K562 (cell line): ENCODE data around the gene CPLANE2. TPM values are rescaled to one million over a fixed set of nuclear protein-coding genes. Genes with fewer than 3 reads are reported as not detected.

Source experiments
- BHLHE40 ChIP-seq: IDR thresholded peaks from 2 replicates; pipeline ENCODE4 v1.6.1; 2011; ENCODE audit warnings: low read length, improper control_type of control experiment
- BRD9 ChIP-seq: fragments of 450-650 bp; IDR thresholded peaks from 2 replicates; pipeline ENCODE4 v1.6.1; 2018; ENCODE audit warnings: low read depth; ENCODE audit not compliant: partially characterized antibody
- CREM ChIP-seq: IDR thresholded peaks from 2 replicates; pipeline ENCODE4 v1.6.1; 2014; ENCODE audit warnings: antibody characterized with exemption, low read depth
- DPF2 ChIP-seq: fragments of 450-650 bp; IDR thresholded peaks from 2 replicates; pipeline ENCODE4 v1.6.1; 2016
- E2F1 ChIP-seq: sonication (generic); formaldehyde crosslinking; IDR thresholded peaks from 2 replicates; pipeline ENCODE4 v1.8.1; 2023; ENCODE audit warnings: mild to moderate bottlenecking, missing genetic modification reagents, moderate library complexity
- E2F3 ChIP-seq: fragments of 250-450 bp; sonication (Bioruptor Pico); IDR thresholded peaks from 2 replicates; pipeline ENCODE4 v1.4.0; 2020; ENCODE audit warnings: mild to moderate bottlenecking
- FOXJ3 ChIP-seq: sonication (generic); formaldehyde crosslinking; IDR thresholded peaks from 2 replicates; pipeline ENCODE4 v1.4.0; 2020; ENCODE audit warnings: mild to moderate bottlenecking, missing genetic modification reagents
- HMG20A ChIP-seq: fragments of 450-650 bp; formaldehyde crosslinking; conservative IDR thresholded peaks from 2 replicates; pipeline ENCODE4 v1.4.0; 2020; ENCODE audit warnings: mild to moderate bottlenecking, mixed read lengths
- HMGN3 ChIP-seq: IDR thresholded peaks from 2 replicates; pipeline ENCODE4 v1.6.1; 2011; ENCODE audit warnings: borderline replicate concordance, low read depth, mild to moderate bottlenecking, mixed read lengths, low read length; ENCODE audit not compliant: insufficient read length; ENCODE audit errors: extremely low read depth
- HNRNPL ChIP-seq: fragments of 200-400 bp; formaldehyde crosslinking; IDR thresholded peaks from 2 replicates; pipeline ENCODE4 v1.6.1; 2017; ENCODE audit warnings: low read depth, mild to moderate bottlenecking, low read length
- KAT2B ChIP-seq: IDR thresholded peaks from one replicate; pipeline ENCODE4 v1.6.1; 2012; ENCODE audit warnings: low read depth, mild to moderate bottlenecking, control low read depth, inconsistent platforms, low read length, moderate library complexity
- LCOR ChIP-seq: sonication (generic); formaldehyde crosslinking; IDR thresholded peaks from 2 replicates; pipeline ENCODE4 v1.8.0; 2022; ENCODE audit warnings: mild to moderate bottlenecking, missing genetic modification reagents
- MEIS2 ChIP-seq: fragments of 450-650 bp; IDR thresholded peaks from 2 replicates; pipeline ENCODE4 v1.6.1; 2014; ENCODE audit warnings: mild to moderate bottlenecking; ENCODE audit not compliant: partially characterized antibody
- PCBP2 ChIP-seq: fragments of 200-400 bp; formaldehyde crosslinking; IDR thresholded peaks from 2 replicates; pipeline ENCODE4 v1.6.1; 2018; ENCODE audit warnings: low read length, low read depth, mild to moderate bottlenecking, moderate library complexity; ENCODE audit not compliant: poor library complexity, severe bottlenecking
- POLR2A ChIP-seq: fragments of 450-650 bp; conservative IDR thresholded peaks from 2 replicates; pipeline ENCODE4 v1.6.1; 2016
- POU5F1 ChIP-seq: fragments of 150-350 bp; IDR thresholded peaks from 2 replicates; pipeline ENCODE4 v1.6.1; 2014; ENCODE audit warnings: borderline replicate concordance, low read length, low read depth, mild to moderate bottlenecking; ENCODE audit not compliant: partially characterized antibody
- PYGO2 ChIP-seq: fragments of 450-650 bp; IDR thresholded peaks from 2 replicates; pipeline ENCODE4 v1.6.1; 2016; ENCODE audit warnings: mild to moderate bottlenecking, missing genetic modification characterization, moderate library complexity, missing compliant biosample characterization
- RFX1 ChIP-seq: fragments of 450-650 bp; IDR thresholded peaks from 2 replicates; pipeline ENCODE4 v1.6.1; 2016; ENCODE audit warnings: mild to moderate bottlenecking, moderate library complexity
- SIN3A ChIP-seq, 2 experiments: fragments of 150-350 bp in 1 of 2; IDR thresholded peaks; 2 replicates each; pipeline ENCODE4 v1.6.1; 2011 to 2016; ENCODE audit warnings: borderline replicate concordance in 2 of 2, low read depth in 2 of 2, low read length in 2 of 2, mild to moderate bottlenecking in 2 of 2, moderate library complexity in 2 of 2; ENCODE audit not compliant: control insufficient read depth in 1 of 2
- SP2 ChIP-seq: IDR thresholded peaks from 2 replicates; pipeline ENCODE4 v1.6.1; 2011; ENCODE audit warnings: mild to moderate bottlenecking, low read depth, low read length, moderate library complexity; ENCODE audit not compliant: poor library complexity, severe bottlenecking; ENCODE audit errors: extremely low read depth
- TCF3 ChIP-seq: sonication (generic); formaldehyde crosslinking; IDR thresholded peaks from 2 replicates; pipeline ENCODE4 v1.4.0; 2020; ENCODE audit warnings: mild to moderate bottlenecking, missing genetic modification reagents
- TRIM24 ChIP-seq, 2 experiments: fragments of 450-650 bp; IDR thresholded peaks; 2 replicates each; pipeline ENCODE4 v1.6.1; 2016
- WHSC1 ChIP-seq: IDR thresholded peaks from one replicate; pipeline ENCODE4 v1.6.1; 2012; ENCODE audit warnings: low read length, control low read depth, inconsistent platforms
- ZNF239 ChIP-seq: fragments of 250-450 bp; sonication (Bioruptor Pico); IDR thresholded peaks from 2 replicates; pipeline ENCODE4 v1.4.0; 2020; ENCODE audit warnings: mild to moderate bottlenecking
- polyA plus RNA-seq, 8 experiments: library from polyadenylated mRNA; depleted of rRNA in 4 of 8; stranded (reverse) in 5 of 8; unstranded in 3 of 8; fragments of >200 nt; fragmentation: Nextera tagmentation in 2 of 8; fragmentation: Illumina TruSeq in 1 of 8; extraction: Ambion mirVana in 2 of 8; extraction: Trizol in 1 of 8; gene quantifications; 2 replicates each; pipeline versions ENCODE4 v1.2.1 to v1.2.3, GENCODE V29; 2011 to 2014; ENCODE audit warnings: inconsistent platforms in 1 of 8, missing spikeins in 1 of 8
- total RNA-seq, 7 experiments: library from RNA; depleted of rRNA in 6 of 7; stranded (reverse); fragments of >200 nt in 6 of 7; fragmentation: Illumina TruSeq in 2 of 7; extraction: Trizol in 2 of 7; gene quantifications; 2 replicates each; pipeline versions ENCODE4 v1.2.1 to v1.2.3, GENCODE V29; 2011 to 2021; ENCODE audit warnings: low replicate concordance in 1 of 7
- TF ChIP-seq, protein P1 (sequence below): IDR thresholded peaks from 2 replicates; pipeline ENCODE4 v1.6.1; 2016; ENCODE audit warnings: missing genetic modification characterization, missing compliant biosample characterization
- TF ChIP-seq, protein P2 (sequence below), 2 experiments: fragments of 200-800 bp in 1 of 2; sonication (Bioruptor generic) in 1 of 2; sonication (generic) in 1 of 2; formaldehyde crosslinking in 1 of 2; IDR thresholded peaks in 1 of 2; conservative IDR thresholded peaks in 1 of 2; 2 replicates each; pipeline versions ENCODE4 v1.5.0 to v1.6.1; 2016 to 2020; ENCODE audit warnings: missing compliant biosample characterization in 1 of 2, missing genetic modification characterization in 1 of 2, missing genetic modification reagents in 1 of 2

The CPLANE2 gene
- total and polyA plus RNA-seq, 9 of the 15 experiments (the other 6 are each of a cell fraction or from before 2014, with no cell fraction given), result 0.17 to 20.9 (median 8.1) TPM

DNA sequence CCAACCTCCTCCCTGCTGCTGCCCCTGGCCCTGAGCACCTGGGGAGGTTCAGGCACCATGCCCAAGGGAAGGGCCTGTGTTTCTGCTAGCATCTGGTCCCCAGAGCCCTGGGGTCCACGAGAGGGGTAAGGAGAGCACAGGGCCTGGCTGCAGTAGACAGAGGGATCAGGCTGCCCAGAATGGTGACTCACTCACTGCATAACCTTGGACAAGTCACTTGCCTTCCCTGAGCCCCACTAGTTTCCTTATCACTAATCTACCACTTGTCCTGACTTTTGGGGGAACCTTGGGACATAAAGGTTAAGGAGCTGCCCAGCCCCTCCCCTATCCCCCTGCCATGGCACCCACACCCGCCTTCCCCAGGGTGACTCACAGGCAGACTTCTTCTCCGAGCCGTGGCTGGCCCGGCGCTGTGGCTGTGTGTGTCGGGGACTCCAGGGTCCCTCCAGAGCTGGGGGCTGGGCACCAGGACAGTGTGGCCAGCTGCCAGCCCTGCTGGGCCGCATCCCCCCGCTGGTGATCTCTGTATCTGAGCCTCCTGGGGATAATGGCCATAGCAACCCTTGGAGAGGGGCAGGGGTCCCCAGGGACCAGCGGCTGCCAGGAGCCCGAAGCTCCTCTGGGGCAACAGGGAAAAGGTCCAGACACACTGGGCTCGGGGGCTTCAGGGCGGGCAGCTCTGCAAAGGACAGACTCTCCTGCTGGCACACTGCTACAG is 28.6 kb downstream of the CPLANE2 start (continued):
- TF ChIP-seq, protein P1, sequence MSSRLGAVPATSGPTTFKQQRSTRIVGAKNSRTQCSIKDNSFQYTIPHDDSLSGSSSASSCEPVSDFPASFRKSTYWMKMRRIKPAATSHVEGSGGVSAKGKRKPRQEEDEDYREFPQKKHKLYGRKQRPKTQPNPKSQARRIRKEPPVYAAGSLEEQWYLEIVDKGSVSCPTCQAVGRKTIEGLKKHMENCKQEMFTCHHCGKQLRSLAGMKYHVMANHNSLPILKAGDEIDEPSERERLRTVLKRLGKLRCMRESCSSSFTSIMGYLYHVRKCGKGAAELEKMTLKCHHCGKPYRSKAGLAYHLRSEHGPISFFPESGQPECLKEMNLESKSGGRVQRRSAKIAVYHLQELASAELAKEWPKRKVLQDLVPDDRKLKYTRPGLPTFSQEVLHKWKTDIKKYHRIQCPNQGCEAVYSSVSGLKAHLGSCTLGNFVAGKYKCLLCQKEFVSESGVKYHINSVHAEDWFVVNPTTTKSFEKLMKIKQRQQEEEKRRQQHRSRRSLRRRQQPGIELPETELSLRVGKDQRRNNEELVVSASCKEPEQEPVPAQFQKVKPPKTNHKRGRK (tag), result no peak
- TF ChIP-seq POU5F1 (no peak), FOXJ3 (no peak), POLR2A (no peak), PCBP2 (no peak), E2F3 (CRISPR knock-in tag) (no peak), BHLHE40 (peak; percentile 7; the same call in 1 of the 2 replicates), BRD9 (no peak), HMG20A (no peak), CREM (0 out of 2 replicates have a peak, but pooled peaks have one; percentile 20), RFX1 (no peak), LCOR (no peak), HMGN3 (no peak), TRIM24 (IDR thresholded peaks at IDR 0.05) (no peak), TCF3 (no peak), KAT2B (no peak), MEIS2 (no peak), ZNF239 (no peak), WHSC1 (no peak), DPF2 (peak; percentile 60), SP2 (no peak), PYGO2 (no peak), HNRNPL (0 out of 2 replicates have a peak, but pooled peaks have one; percentile 15), E2F1 (CRISPR knock-in tag) (no peak), SIN3A (IDR thresholded peaks at IDR 0.05; ENCODE audit: borderline replicate concordance in 2 of 2, control insufficient read depth in 1 of 2, low read depth in 2 of 2, low read length in 2 of 2) (no peak)
- TF ChIP-seq, protein P2, sequence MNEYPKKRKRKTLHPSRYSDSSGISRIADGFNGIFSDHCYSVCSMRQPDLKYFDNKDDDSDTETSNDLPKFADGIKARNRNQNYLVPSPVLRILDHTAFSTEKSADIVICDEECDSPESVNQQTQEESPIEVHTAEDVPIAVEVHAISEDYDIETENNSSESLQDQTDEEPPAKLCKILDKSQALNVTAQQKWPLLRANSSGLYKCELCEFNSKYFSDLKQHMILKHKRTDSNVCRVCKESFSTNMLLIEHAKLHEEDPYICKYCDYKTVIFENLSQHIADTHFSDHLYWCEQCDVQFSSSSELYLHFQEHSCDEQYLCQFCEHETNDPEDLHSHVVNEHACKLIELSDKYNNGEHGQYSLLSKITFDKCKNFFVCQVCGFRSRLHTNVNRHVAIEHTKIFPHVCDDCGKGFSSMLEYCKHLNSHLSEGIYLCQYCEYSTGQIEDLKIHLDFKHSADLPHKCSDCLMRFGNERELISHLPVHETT (CRISPR knock-in tag; conservative IDR thresholded peaks at IDR 0.05 in 1 of 2, IDR thresholded peaks at IDR 0.05 in 1 of 2), result 0 out of 4 replicates have a peak, but pooled peaks of 1 of the 2 experiments have one; percentile 9
